Measurements from ENCODE around the gene CNTFR. TPM values are rescaled to one million over a fixed set of nuclear protein-coding genes. Genes with fewer than 3 reads are reported as not detected.

The CNTFR gene
- total RNA-seq, 1 donor from 2014 or later = 112 TPM

- H3K9me3 Mint-ChIP-seq = peaks cover 4% of the 10 kb centered on the region
These were observed 22.6 kb downstream of the CNTFR start for GRCh38 chr9:34566972-34567371.

GRCh38 chr9:34566322-34566721 lies 23.2 kb downstream of the CNTFR start:
- Mint-ChIP-seq H3K27ac (ENCODE audit: unreplicated experiment) (no peak overlapping the region), H3K27me3 (ENCODE audit: low read depth) (no peaks in the 10 kb centered on the region), H3K9me3 (peaks cover 4% of the 10 kb centered on the region), H3K4me1 (peaks cover 62% of the 10 kb centered on the region), H3K36me3 (ENCODE audit: low read depth) (peaks cover 23% of the 10 kb centered on the region), H3K4me3 (peak overlapping the region; percentile 21)
- DNase-seq (ENCODE audit: low read depth, low spot score) = no peak
- TF ChIP-seq CTCF (conservative IDR thresholded peaks at IDR 0.05) = no peak

More at GRCh38 chr9:34566972-34567371, 22.6 kb downstream of the CNTFR start:
- Mint-ChIP-seq H3K4me1 (peaks cover 64% of the 10 kb centered on the region), H3K36me3 (ENCODE audit: low read depth) (peaks cover 23% of the 10 kb centered on the region), H3K4me3 (peak overlapping the region; percentile 33), H3K27ac (ENCODE audit: unreplicated experiment) (peak overlapping the region; percentile 73), H3K27me3 (ENCODE audit: low read depth) (no peaks in the 10 kb centered on the region)
- DNase-seq (ENCODE audit: low read depth, low spot score) = no peak
- no peak for TF ChIP-seq CTCF (conservative IDR thresholded peaks at IDR 0.05)

- Mint-ChIP-seq H3K4me3 (no peak overlapping the region), H3K4me1 (peaks cover 62% of the 10 kb centered on the region), H3K9me3 (peaks cover 4% of the 10 kb centered on the region), H3K27me3 (ENCODE audit: low read depth) (no peaks in the 10 kb centered on the region), H3K36me3 (ENCODE audit: low read depth) (peaks cover 23% of the 10 kb centered on the region), H3K27ac (ENCODE audit: unreplicated experiment) (no peak overlapping the region)
- no peak for TF ChIP-seq CTCF (conservative IDR thresholded peaks at IDR 0.05)
- DNase-seq (ENCODE audit: low read depth, low spot score) = no peak
These were observed 23.7 kb downstream of the CNTFR start for GRCh38 chr9:34565856-34566255.

GRCh38 chr9:34564617-34565016 lies 24.9 kb downstream of the CNTFR start:
- no peaks in the 10 kb centered on the region for H3K27me3 Mint-ChIP-seq (ENCODE audit: low read depth)
- H3K4me3 Mint-ChIP-seq = no peak overlapping the region
- H3K9me3 Mint-ChIP-seq = peaks cover 4% of the 10 kb centered on the region
- peak overlapping the region; percentile 22 for H3K27ac Mint-ChIP-seq (ENCODE audit: unreplicated experiment)
- peaks cover 23% of the 10 kb centered on the region for H3K36me3 Mint-ChIP-seq (ENCODE audit: low read depth)
- DNase-seq (ENCODE audit: low read depth, low spot score) = no peak
- no peak for TF ChIP-seq CTCF (conservative IDR thresholded peaks at IDR 0.05)
- peaks cover 61% of the 10 kb centered on the region for H3K4me1 Mint-ChIP-seq

- Mint-ChIP-seq H3K27ac (ENCODE audit: unreplicated experiment) (no peak overlapping the region), H3K9me3 (peaks cover 4% of the 10 kb centered on the region), H3K27me3 (ENCODE audit: low read depth) (no peaks in the 10 kb centered on the region), H3K4me1 (peaks cover 61% of the 10 kb centered on the region), H3K4me3 (peak overlapping the region; percentile 0), H3K36me3 (ENCODE audit: low read depth) (peaks cover 23% of the 10 kb centered on the region)
- TF ChIP-seq CTCF (conservative IDR thresholded peaks at IDR 0.05) = no peak
- no peak for DNase-seq (ENCODE audit: low read depth, low spot score)
These were observed 26.3 kb downstream of the CNTFR start for GRCh38 chr9:34563262-34563661.
